ENCODE results near the gene ABCG2. TPM values are rescaled to one million over a fixed set of nuclear protein-coding genes. Genes with fewer than 3 reads are reported as not detected.

The ABCG2 gene
- total and polyA plus RNA-seq, 2 of the 8 experiments (the other 6 are each of a cell fraction or from before 2014, with no cell fraction given) = 2.4 to 4.6 TPM

DNA sequence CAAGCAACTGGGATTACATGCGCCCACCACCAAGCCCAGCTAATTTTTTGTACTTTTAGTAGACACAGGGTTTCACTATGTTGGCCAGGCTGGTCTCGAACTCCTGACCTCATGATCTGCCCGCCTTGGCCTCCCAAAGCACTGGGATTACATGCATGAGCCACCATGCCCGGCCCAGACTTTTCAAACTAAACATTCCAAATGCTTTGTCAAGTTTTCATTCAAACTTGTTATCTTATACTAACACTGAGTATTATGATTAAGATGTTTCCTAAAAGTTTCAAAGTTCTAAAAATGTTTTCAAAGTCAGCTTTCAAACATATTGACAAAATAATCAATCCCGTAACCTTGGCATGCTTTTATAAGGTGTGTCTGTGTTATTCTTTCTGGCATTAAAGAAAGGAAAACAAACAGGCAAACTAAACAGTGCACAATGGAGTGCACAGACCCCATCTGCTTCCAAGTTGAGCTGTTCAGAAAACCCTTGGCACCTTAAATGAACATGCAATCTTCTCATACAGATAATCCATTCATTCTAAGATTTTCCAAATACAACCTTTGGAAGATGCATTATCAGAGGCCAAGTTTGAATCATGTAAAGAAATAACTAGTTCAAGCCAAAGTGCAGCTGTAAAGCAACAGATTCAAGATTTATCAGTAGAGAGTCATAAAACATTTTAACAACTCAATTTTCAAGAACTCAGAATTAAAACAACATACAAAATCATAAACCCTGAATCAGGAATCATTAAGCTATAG lies 49.1 kb downstream of the ABCG2 start (continued):
- TF ChIP-seq BACH1 (IDR thresholded peaks at IDR 0.05; ENCODE audit: low read length) (no peak), PHF8 (conservative IDR thresholded peaks at IDR 0.05; ENCODE audit: low read depth, low read length) (no peak), GTF2F1 (IDR thresholded peaks at IDR 0.05; ENCODE audit: borderline replicate concordance, low read depth, low read length) (no peak), KDM4A (IDR thresholded peaks at IDR 0.05; ENCODE audit: low read depth, low read length, severe bottlenecking) (no peak), ZNF274 (IDR thresholded peaks at IDR 0.05; ENCODE audit: borderline replicate concordance, extremely low read depth, low read length) (no peak), SP2 (IDR thresholded peaks at IDR 0.05; ENCODE audit: low read length) (no peak), SIX5 (IDR thresholded peaks at IDR 0.05; ENCODE audit: low read depth, low read length) (no peak), POLR2AphosphoS5 (IDR thresholded peaks at IDR 0.05; ENCODE audit: low read depth, low read length) (no peak), KDM1A (IDR thresholded peaks at IDR 0.05; ENCODE audit: borderline replicate concordance, low read length) (no peak), HDAC6 (IDR thresholded peaks at IDR 0.05; ENCODE audit: low read depth, low read length) (no peak), CHD2 (IDR thresholded peaks at IDR 0.05; ENCODE audit: low read length) (no peak)
